Suprapubic skin (tissue), 4 donors: ENCODE data around the gene CHIT1. TPM values are rescaled to one million over a fixed set of nuclear protein-coding genes. Genes with fewer than 3 reads are reported as not detected.

Experiments used
- DNase-seq, 2 donors: peaks; one replicate each; pipeline ENCODE4 v3.0.0-alpha.2; 2019; ENCODE audit warnings: low spot score in 2 of 2
- H3K27ac ChIP-seq: fragments of 200-600 bp; sonication (generic); one replicate; pipeline ENCODE4 v1.5.1; 2019
- H3K27me3 ChIP-seq: fragments of 200-600 bp; sonication (generic); one replicate; pipeline ENCODE4 v1.5.1; 2019
- H3K36me3 ChIP-seq: fragments of 200-600 bp; sonication (generic); one replicate; pipeline ENCODE4 v1.5.1; 2019
- H3K4me1 ChIP-seq: fragments of 200-600 bp; sonication (generic); one replicate; pipeline ENCODE4 v1.5.1; 2019
- H3K4me3 ChIP-seq: fragments of 200-600 bp; sonication (generic); one replicate; pipeline ENCODE4 v1.5.1; 2019; ENCODE audit warnings: mild to moderate bottlenecking
- H3K9me3 ChIP-seq: fragments of 200-600 bp; sonication (generic); one replicate; pipeline ENCODE4 v1.5.1; 2019
- CTCF ChIP-seq, 2 donors: fragments of 200-600 bp in 1 of 2; fragments of 450-650 bp in 1 of 2; sonication (generic) in 1 of 2; IDR thresholded peaks; one replicate each; pipeline ENCODE4 v1.5.1; 2016 to 2019; ENCODE audit warnings: antibody characterized with exemption in 2 of 2, mild to moderate bottlenecking in 1 of 2, moderate library complexity in 1 of 2
- EP300 ChIP-seq: sonication (generic); formaldehyde crosslinking; IDR thresholded peaks from one replicate; pipeline ENCODE4 v1.6.1; 2017; ENCODE audit warnings: antibody characterized with exemption
- POLR2A ChIP-seq, 2 donors: fragments of 450-650 bp; IDR thresholded peaks; one replicate each; pipeline ENCODE4 v1.6.1; 2017; ENCODE audit warnings: antibody characterized with exemption in 2 of 2, mild to moderate bottlenecking in 2 of 2, moderate library complexity in 2 of 2
- POLR2AphosphoS5 ChIP-seq, 3 donors: sonication (generic); formaldehyde crosslinking; IDR thresholded peaks; one replicate each; pipeline ENCODE4 v1.6.1; 2017; ENCODE audit warnings: antibody characterized with exemption in 3 of 3
- WGBS: methylation state at CpG from one replicate; pipeline ENCODE4 v1.1.5; 2018; 5-methylcytosine and 5-hydroxymethylcytosine counted together
- total RNA-seq, 4 donors: library from RNA; depleted of rRNA; stranded (reverse); fragments of >200 nt; gene quantifications; one replicate each; pipeline ENCODE4 v1.1.0, GENCODE V29; 2016

Gene CHIT1
- total RNA-seq, 4 donors from 2014 or later: 0.23 to 0.68 (median 0.32) TPM; not detected in 1

GRCh38 chr1:203214871-203215270 lies 14.6 kb downstream of the CHIT1 start:
- TF ChIP-seq CTCF (IDR thresholded peaks at IDR 0.05) (no peak), POLR2AphosphoS5 (IDR thresholded peaks at IDR 0.05) (no peak), EP300 (no peak), POLR2A (IDR thresholded peaks at IDR 0.05) (no peak)

GRCh38 chr1:203213126-203213525 lies 16.3 kb downstream of the CHIT1 start:
- Histone ChIP-seq H3K9me3 (no peaks in the 10 kb centered on the region), H3K36me3 (no peaks in the 10 kb centered on the region), H3K27ac (no peak overlapping the region), H3K4me3 (no peak overlapping the region), H3K27me3 (peaks cover 12% of the 10 kb centered on the region), H3K4me1 (no peaks in the 10 kb centered on the region)
- peak in 1 of 2 donors; percentile 63 for DNase-seq
- TF ChIP-seq EP300 (no peak), CTCF (IDR thresholded peaks at IDR 0.05) (no peak), POLR2A (IDR thresholded peaks at IDR 0.05) (no peak), POLR2AphosphoS5 (IDR thresholded peaks at IDR 0.05) (no peak)
- 93% methylated on average over 6 of the region's 6 CpGs for WGBS

More at GRCh38 chr1:203214871-203215270, 14.6 kb downstream of the CHIT1 start:
- H3K27ac ChIP-seq: no peak overlapping the region
- no peaks in the 10 kb centered on the region for H3K9me3 ChIP-seq
- no peak for DNase-seq
- H3K4me1 ChIP-seq: no peaks in the 10 kb centered on the region
- 76% methylated on average over 7 of the region's 7 CpGs for WGBS
- no peak overlapping the region for H3K4me3 ChIP-seq
- peaks cover 12% of the 10 kb centered on the region for H3K27me3 ChIP-seq
- H3K36me3 ChIP-seq: no peaks in the 10 kb centered on the region

GRCh38 chr1:203211812-203212211 lies 17.7 kb downstream of the CHIT1 start:
- Histone ChIP-seq H3K36me3 (no peaks in the 10 kb centered on the region), H3K27ac (no peak overlapping the region), H3K9me3 (no peaks in the 10 kb centered on the region), H3K4me1 (no peaks in the 10 kb centered on the region), H3K4me3 (no peak overlapping the region), H3K27me3 (peaks cover 1% of the 10 kb centered on the region)
- WGBS: 84% methylated on average over 3 of the region's 3 CpGs
- DNase-seq: peak in 1 of 2 donors; percentile 3
- TF ChIP-seq POLR2A (IDR thresholded peaks at IDR 0.05) (no peak), POLR2AphosphoS5 (IDR thresholded peaks at IDR 0.05) (no peak), EP300 (no peak), CTCF (IDR thresholded peaks at IDR 0.05) (no peak)

- H3K4me3 ChIP-seq: no peak overlapping the region
- H3K4me1 ChIP-seq: no peaks in the 10 kb centered on the region
- H3K27me3 ChIP-seq: no peaks in the 10 kb centered on the region
- no peaks in the 10 kb centered on the region for H3K36me3 ChIP-seq
- no peak overlapping the region for H3K27ac ChIP-seq
- TF ChIP-seq EP300: no peak
- TF ChIP-seq CTCF (IDR thresholded peaks at IDR 0.05): no peak
- TF ChIP-seq POLR2A (IDR thresholded peaks at IDR 0.05): no peak
- no peak for TF ChIP-seq POLR2AphosphoS5 (IDR thresholded peaks at IDR 0.05)
- H3K9me3 ChIP-seq: no peaks in the 10 kb centered on the region
- DNase-seq: peak in 1 of 2 donors; percentile 1
Observed at GRCh38 chr1:203210988-203211387, 18.5 kb downstream of the CHIT1 start.

GRCh38 chr1:203210350-203210749 lies 19.1 kb downstream of the CHIT1 start:
- Histone ChIP-seq H3K9me3 (no peaks in the 10 kb centered on the region), H3K4me1 (no peaks in the 10 kb centered on the region), H3K4me3 (no peak overlapping the region), H3K36me3 (no peaks in the 10 kb centered on the region), H3K27ac (no peak overlapping the region), H3K27me3 (no peaks in the 10 kb centered on the region)
- no peak for DNase-seq
- TF ChIP-seq EP300 (no peak), POLR2AphosphoS5 (IDR thresholded peaks at IDR 0.05) (no peak), POLR2A (IDR thresholded peaks at IDR 0.05) (no peak), CTCF (IDR thresholded peaks at IDR 0.05) (no peak)
